Mesothelial cell of epicardium (in vitro differentiated cells): ENCODE data around the gene TMEM121. TPM values are rescaled to one million over a fixed set of nuclear protein-coding genes. Genes with fewer than 3 reads are reported as not detected.

Experiments used
- DNase-seq, 2 experiments: peaks; one replicate each; pipeline ENCODE4 v3.0.0; 2021; ENCODE audit warnings: low spot score in 2 of 2; ENCODE audit not compliant: unreplicated experiment in 2 of 2
- H3K27ac Mint-ChIP-seq: 2 replicates; pipeline ENCODE4 v1.8.0; 2021; ENCODE audit warnings: mixed read lengths
- H3K27me3 Mint-ChIP-seq: 2 replicates; pipeline ENCODE4 v1.8.0; 2021; ENCODE audit warnings: low read depth, mixed read lengths
- H3K36me3 Mint-ChIP-seq: 2 replicates; pipeline ENCODE4 v1.8.0; 2021; ENCODE audit warnings: mixed read lengths
- H3K4me1 Mint-ChIP-seq: 2 replicates; pipeline ENCODE4 v1.8.0; 2021; ENCODE audit warnings: mixed read lengths
- H3K4me3 Mint-ChIP-seq: 2 replicates; pipeline ENCODE4 v1.8.0; 2021; ENCODE audit warnings: mild to moderate bottlenecking, moderate library complexity, mixed read lengths
- H3K9me3 Mint-ChIP-seq: 2 replicates; pipeline ENCODE4 v1.8.0; 2021; ENCODE audit warnings: mixed read lengths
- total RNA-seq: library from RNA; stranded (reverse); gene quantifications from 3 replicates; pipeline ENCODE4 v1.2.1, GENCODE V29; 2021
- TF ChIP-seq, protein P1 (sequence below): fragments of 200-600 bp; sonication (generic); IDR thresholded peaks from one replicate; pipeline ENCODE4 v1.5.0; 2021; ENCODE audit warnings: antibody characterized with exemption; ENCODE audit not compliant: unreplicated experiment

The TMEM121 gene
- total RNA-seq, 1 donor from 2014 or later: 5.6 TPM

DNA sequence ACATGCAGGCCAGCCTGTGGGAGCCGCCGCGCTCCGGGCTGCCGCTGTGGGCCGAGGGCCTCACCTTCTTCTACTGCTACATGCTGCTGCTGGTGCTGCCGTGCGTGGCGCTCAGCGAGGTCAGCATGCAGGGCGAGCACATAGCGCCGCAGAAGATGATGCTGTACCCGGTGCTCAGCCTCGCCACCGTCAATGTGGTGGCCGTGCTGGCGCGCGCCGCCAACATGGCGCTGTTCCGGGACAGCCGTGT lies 2.9 kb downstream of the TMEM121 start:
- Mint-ChIP-seq H3K27ac (no peak overlapping the region), H3K9me3 (no peaks in the 10 kb centered on the region), H3K27me3 (peaks cover 39% of the 10 kb centered on the region), H3K4me3 (peak overlapping the region; percentile 40), H3K36me3 (no peaks in the 10 kb centered on the region), H3K4me1 (peaks cover 3% of the 10 kb centered on the region)
- TF ChIP-seq, protein P1, sequence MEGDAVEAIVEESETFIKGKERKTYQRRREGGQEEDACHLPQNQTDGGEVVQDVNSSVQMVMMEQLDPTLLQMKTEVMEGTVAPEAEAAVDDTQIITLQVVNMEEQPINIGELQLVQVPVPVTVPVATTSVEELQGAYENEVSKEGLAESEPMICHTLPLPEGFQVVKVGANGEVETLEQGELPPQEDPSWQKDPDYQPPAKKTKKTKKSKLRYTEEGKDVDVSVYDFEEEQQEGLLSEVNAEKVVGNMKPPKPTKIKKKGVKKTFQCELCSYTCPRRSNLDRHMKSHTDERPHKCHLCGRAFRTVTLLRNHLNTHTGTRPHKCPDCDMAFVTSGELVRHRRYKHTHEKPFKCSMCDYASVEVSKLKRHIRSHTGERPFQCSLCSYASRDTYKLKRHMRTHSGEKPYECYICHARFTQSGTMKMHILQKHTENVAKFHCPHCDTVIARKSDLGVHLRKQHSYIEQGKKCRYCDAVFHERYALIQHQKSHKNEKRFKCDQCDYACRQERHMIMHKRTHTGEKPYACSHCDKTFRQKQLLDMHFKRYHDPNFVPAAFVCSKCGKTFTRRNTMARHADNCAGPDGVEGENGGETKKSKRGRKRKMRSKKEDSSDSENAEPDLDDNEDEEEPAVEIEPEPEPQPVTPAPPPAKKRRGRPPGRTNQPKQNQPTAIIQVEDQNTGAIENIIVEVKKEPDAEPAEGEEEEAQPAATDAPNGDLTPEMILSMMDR: no peak
- no peak for DNase-seq

DNA sequence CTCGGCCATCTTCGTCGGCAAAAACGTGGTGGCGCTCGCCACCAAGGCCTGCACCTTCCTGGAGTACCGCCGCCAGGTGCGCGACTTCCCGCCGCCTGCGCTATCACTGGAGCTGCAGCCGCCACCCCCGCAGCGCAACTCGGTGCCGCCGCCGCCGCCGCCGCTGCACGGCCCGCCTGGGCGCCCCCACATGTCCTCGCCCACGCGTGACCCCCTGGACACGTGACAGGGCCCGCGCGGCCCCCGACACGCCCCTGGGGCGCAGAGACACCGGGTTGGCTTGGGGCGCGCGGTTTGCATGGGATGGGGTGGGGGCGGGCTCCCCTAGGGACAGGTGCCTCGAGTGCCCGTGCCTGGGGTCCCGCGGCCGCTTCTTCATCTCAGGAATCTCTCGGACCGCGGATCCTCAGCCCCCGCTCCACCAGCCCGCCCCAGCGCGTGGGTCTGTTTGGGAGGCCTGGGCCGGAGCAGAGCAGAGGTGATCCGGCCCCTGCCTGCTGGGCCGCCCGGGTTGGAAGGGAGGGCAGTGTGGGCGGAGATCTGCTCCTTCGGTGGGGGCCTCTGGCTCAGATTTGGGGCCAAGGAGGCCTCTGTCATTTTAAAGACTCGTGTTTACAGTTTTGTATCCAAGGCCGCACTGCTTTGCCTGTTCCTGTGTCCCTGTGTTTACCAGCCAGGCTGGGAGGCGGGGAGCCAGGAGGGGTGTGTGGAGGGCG lies 3.3 kb downstream of the TMEM121 start:
- H3K27me3 Mint-ChIP-seq: peaks cover 36% of the 10 kb centered on the region

DNA sequence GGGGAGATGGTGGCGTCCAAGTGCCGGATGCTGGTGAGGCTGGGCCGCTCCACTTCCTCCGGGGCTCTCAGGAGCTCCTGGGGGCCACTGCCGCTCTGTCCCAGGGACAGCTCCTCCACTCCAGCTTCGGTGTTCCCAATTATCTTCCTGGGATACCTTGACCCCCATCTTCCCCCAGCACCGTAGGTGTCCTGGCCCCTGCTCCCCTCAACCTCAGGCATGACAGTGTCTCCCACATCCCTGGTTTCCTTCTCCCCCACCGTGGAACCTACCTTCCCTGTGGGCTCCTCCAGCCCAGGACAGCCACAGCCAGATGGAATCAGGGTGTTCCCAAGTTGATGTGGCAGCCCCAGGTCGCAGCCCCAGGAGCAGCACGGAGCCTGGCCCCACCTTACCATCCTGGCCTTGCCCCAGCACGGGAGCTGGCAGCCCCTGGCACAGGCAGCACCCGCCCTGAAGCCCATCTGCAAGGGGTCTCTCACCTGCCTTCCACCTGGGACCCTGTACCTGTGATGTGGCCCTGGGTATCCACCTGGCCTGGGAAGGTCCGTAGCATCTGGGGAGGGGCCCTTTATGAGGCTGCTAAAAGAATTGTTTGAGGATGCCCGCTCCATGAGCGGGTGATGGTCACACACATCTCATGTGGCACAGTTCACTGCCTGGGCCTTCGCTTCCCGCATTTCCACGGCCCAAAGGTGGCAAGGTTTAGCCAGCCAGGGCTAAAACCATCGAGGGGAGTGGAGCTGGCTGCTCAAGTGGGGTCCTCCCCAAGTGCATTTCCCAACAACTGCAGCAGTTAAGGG lies 4.1 kb downstream of the TMEM121 start:
- Mint-ChIP-seq H3K9me3 (no peaks in the 10 kb centered on the region), H3K4me1 (peaks cover 3% of the 10 kb centered on the region), H3K27ac (no peak overlapping the region), H3K27me3 (peaks cover 31% of the 10 kb centered on the region), H3K4me3 (no peak overlapping the region), H3K36me3 (no peaks in the 10 kb centered on the region)
- DNase-seq: no peak
- TF ChIP-seq, protein P1: no peak

More for the DNA sequence above, 3.3 kb downstream of the TMEM121 start:
- DNase-seq: no peak
- TF ChIP-seq, protein P1: no peak
- peaks cover 3% of the 10 kb centered on the region for H3K4me1 Mint-ChIP-seq
- no peaks in the 10 kb centered on the region for H3K36me3 Mint-ChIP-seq
- no peak overlapping the region for H3K27ac Mint-ChIP-seq
- H3K4me3 Mint-ChIP-seq: no peak overlapping the region
- H3K9me3 Mint-ChIP-seq: no peaks in the 10 kb centered on the region

DNA sequence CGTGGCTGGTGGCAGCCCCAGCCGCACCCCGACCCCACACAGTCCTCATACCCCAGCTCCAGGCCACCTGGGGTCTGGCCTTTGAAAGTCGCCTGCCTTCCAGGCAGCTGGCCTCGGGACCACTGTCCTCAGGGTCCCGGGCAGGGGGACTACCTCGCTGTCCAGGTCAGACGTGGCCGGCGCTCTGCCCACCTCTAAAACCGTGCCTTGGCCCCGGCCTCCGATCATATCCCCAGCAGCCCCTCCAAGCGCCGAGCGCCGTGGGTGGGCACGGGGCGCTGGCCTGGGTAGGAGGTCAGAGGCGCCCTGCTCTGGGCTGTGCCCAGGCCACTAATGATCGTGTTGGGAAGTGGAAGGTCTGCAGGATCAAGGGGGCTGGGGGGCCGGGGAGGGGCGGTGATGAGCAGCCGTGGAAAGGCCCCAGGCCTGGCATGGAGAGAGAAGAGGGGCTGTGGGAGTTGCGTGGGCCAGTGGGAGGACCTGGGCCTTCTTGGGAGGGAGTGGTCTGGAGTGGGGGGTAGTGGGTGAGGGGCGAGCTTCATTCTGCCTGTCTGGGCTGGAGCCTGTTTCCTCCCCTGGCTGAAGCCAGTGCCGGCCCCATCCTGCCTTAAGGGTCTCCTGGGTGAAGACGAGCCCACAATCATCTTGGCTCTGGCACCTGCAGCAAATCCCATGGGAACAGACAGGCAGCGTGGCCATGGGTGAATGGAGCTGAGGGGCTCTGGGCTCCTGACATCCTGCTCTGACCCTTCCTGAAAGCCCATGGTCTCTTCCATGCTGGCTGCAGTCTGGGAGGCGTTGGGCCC lies 4.9 kb downstream of the TMEM121 start:
- H3K27me3 Mint-ChIP-seq: peaks cover 30% of the 10 kb centered on the region
- TF ChIP-seq, protein P1: no peak
- H3K36me3 Mint-ChIP-seq: no peaks in the 10 kb centered on the region
- H3K4me3 Mint-ChIP-seq: no peak overlapping the region
- H3K27ac Mint-ChIP-seq: no peak overlapping the region
- peaks cover 3% of the 10 kb centered on the region for H3K4me1 Mint-ChIP-seq
- H3K9me3 Mint-ChIP-seq: no peaks in the 10 kb centered on the region
- no peak for DNase-seq

DNA sequence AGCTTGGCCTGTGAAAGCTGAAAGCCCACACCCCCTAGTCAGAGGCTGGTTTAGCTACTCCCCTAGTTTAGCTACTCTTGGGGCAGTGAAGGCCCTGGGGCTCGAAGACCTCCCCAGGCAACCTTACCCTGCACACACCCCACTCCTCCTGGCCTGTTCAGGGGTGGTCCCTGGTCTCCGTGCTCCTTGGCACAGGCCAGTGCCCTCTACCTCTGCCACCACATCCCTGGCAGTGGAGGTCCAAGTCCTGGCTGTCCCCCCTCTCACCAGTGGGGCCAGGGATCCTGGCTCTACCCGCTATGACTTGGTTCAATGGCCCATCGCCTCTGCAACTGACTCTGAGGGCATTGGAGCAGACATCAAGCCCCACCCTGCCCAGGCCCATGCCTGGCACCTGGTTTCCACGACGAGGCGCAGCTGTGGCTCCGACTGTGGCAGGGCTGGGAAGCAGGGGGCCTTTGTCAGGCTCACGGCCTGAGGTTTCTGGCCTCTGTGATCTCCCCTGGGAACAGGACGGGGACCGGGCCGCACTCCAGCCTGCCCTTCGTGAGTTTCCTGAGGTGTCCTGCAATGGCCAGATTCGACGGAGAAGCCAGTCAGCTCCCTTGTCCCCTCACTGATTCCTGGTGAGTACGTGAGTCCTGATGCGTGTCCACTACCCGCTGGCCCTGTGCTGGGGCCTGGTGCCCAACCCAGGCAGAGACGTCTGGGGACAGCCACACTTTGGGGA lies 5.7 kb downstream of the TMEM121 start:
- DNase-seq: no peak
- Mint-ChIP-seq H3K4me1 (peaks cover 2% of the 10 kb centered on the region), H3K27ac (no peak overlapping the region), H3K27me3 (peaks cover 35% of the 10 kb centered on the region), H3K36me3 (no peaks in the 10 kb centered on the region), H3K9me3 (no peaks in the 10 kb centered on the region), H3K4me3 (no peak overlapping the region)
- TF ChIP-seq, protein P1: no peak
